Suprapubic skin (tissue), 4 donors: ENCODE results near the gene MEIKIN. TPM values are rescaled to one million over a fixed set of nuclear protein-coding genes. Genes with fewer than 3 reads are reported as not detected.
"Not testable (repeated sequence)": the region's sequence is repeated elsewhere in the genome, so short reads cannot be mapped to it uniquely, and the experiment has no call there.

ENCODE experiments used
- DNase-seq, 2 donors: peaks; one replicate each; pipeline ENCODE4 v3.0.0-alpha.2; 2019; ENCODE audit warnings: low spot score in 2 of 2
- H3K27ac ChIP-seq: fragments of 200-600 bp; sonication (generic); one replicate; pipeline ENCODE4 v1.5.1; 2019
- H3K27me3 ChIP-seq: fragments of 200-600 bp; sonication (generic); one replicate; pipeline ENCODE4 v1.5.1; 2019
- H3K36me3 ChIP-seq: fragments of 200-600 bp; sonication (generic); one replicate; pipeline ENCODE4 v1.5.1; 2019
- H3K4me1 ChIP-seq: fragments of 200-600 bp; sonication (generic); one replicate; pipeline ENCODE4 v1.5.1; 2019
- H3K4me3 ChIP-seq: fragments of 200-600 bp; sonication (generic); one replicate; pipeline ENCODE4 v1.5.1; 2019; ENCODE audit warnings: mild to moderate bottlenecking
- H3K9me3 ChIP-seq: fragments of 200-600 bp; sonication (generic); one replicate; pipeline ENCODE4 v1.5.1; 2019
- CTCF ChIP-seq, 2 donors: fragments of 200-600 bp in 1 of 2; fragments of 450-650 bp in 1 of 2; sonication (generic) in 1 of 2; IDR thresholded peaks; one replicate each; pipeline ENCODE4 v1.5.1; 2016 to 2019; ENCODE audit warnings: antibody characterized with exemption in 2 of 2, mild to moderate bottlenecking in 1 of 2, moderate library complexity in 1 of 2
- EP300 ChIP-seq: sonication (generic); formaldehyde crosslinking; IDR thresholded peaks from one replicate; pipeline ENCODE4 v1.6.1; 2017; ENCODE audit warnings: antibody characterized with exemption
- POLR2A ChIP-seq, 2 donors: fragments of 450-650 bp; IDR thresholded peaks; one replicate each; pipeline ENCODE4 v1.6.1; 2017; ENCODE audit warnings: antibody characterized with exemption in 2 of 2, mild to moderate bottlenecking in 2 of 2, moderate library complexity in 2 of 2
- POLR2AphosphoS5 ChIP-seq, 3 donors: sonication (generic); formaldehyde crosslinking; IDR thresholded peaks; one replicate each; pipeline ENCODE4 v1.6.1; 2017; ENCODE audit warnings: antibody characterized with exemption in 3 of 3
- WGBS: methylation state at CpG from one replicate; pipeline ENCODE4 v1.1.5; 2018; 5-methylcytosine and 5-hydroxymethylcytosine counted together
- total RNA-seq, 4 donors: library from RNA; depleted of rRNA; stranded (reverse); fragments of >200 nt; gene quantifications; one replicate each; pipeline ENCODE4 v1.1.0, GENCODE V29; 2016

MEIKIN gene
- total RNA-seq, 4 donors from 2014 or later = not detected

- WGBS = 65% methylated on average over 1 of the region's 1 CpG
- no peak for DNase-seq
- no peaks in the 10 kb centered on the region for H3K27me3 ChIP-seq
Observed at GRCh38 chr5:131783357-131783756, 162.1 kb downstream of the MEIKIN start.

GRCh38 chr5:131782717-131783116 is 162.7 kb downstream of the MEIKIN start:
- Histone ChIP-seq H3K27ac (no peak overlapping the region), H3K36me3 (no peaks in the 10 kb centered on the region), H3K4me1 (peaks cover 13% of the 10 kb centered on the region), H3K9me3 (no peaks in the 10 kb centered on the region), H3K27me3 (no peaks in the 10 kb centered on the region), H3K4me3 (no peak overlapping the region)
- WGBS = 95% methylated on average over 11 of the region's 11 CpGs
- no peak for DNase-seq
- TF ChIP-seq CTCF (IDR thresholded peaks at IDR 0.05) (no peak), EP300 (no peak), POLR2A (IDR thresholded peaks at IDR 0.05) (no peak), POLR2AphosphoS5 (IDR thresholded peaks at IDR 0.05) (no peak)

More at GRCh38 chr5:131783357-131783756, 162.1 kb downstream of the MEIKIN start:
- Histone ChIP-seq H3K9me3 (no peaks in the 10 kb centered on the region), H3K4me3 (no peak overlapping the region), H3K4me1 (peaks cover 13% of the 10 kb centered on the region), H3K36me3 (no peaks in the 10 kb centered on the region), H3K27ac (no peak overlapping the region)
- TF ChIP-seq CTCF (IDR thresholded peaks at IDR 0.05) = no peak
- no peak for TF ChIP-seq POLR2AphosphoS5 (IDR thresholded peaks at IDR 0.05)
- TF ChIP-seq POLR2A (IDR thresholded peaks at IDR 0.05) = no peak
- no peak for TF ChIP-seq EP300

- not testable (repeated sequence) for DNase-seq, H3K9me3 ChIP-seq, H3K27me3 ChIP-seq, H3K4me3 ChIP-seq, H3K27ac ChIP-seq, H3K36me3 ChIP-seq
- peaks cover 28% of the 10 kb centered on the region for H3K4me1 ChIP-seq
- 92% methylated on average over 1 of the region's 1 CpG for WGBS
Observed at GRCh38 chr5:131778141-131778540, 167.3 kb downstream of the MEIKIN start.

GRCh38 chr5:131776450-131776849 is 169.0 kb downstream of the MEIKIN start:
- DNase-seq = no peak
- no peak overlapping the region for H3K4me3 ChIP-seq
- no peaks in the 10 kb centered on the region for H3K36me3 ChIP-seq
- H3K4me1 ChIP-seq = peaks cover 30% of the 10 kb centered on the region
- H3K27me3 ChIP-seq = no peaks in the 10 kb centered on the region
- WGBS = 69% methylated on average over 1 of the region's 1 CpG
- TF ChIP-seq POLR2AphosphoS5 (IDR thresholded peaks at IDR 0.05) = no peak
- no peak for TF ChIP-seq CTCF (IDR thresholded peaks at IDR 0.05)
- no peak for TF ChIP-seq POLR2A (IDR thresholded peaks at IDR 0.05)
- TF ChIP-seq EP300 = no peak
- no peak overlapping the region for H3K27ac ChIP-seq
- no peaks in the 10 kb centered on the region for H3K9me3 ChIP-seq

- H3K4me3 ChIP-seq = no peak overlapping the region
- no peak for DNase-seq
- whole genome bisulfite sequencing = 57% methylated on average over 4 of the region's 4 CpGs
- H3K9me3 ChIP-seq = no peaks in the 10 kb centered on the region
- no peaks in the 10 kb centered on the region for H3K27me3 ChIP-seq
- peaks cover 40% of the 10 kb centered on the region for H3K4me1 ChIP-seq
- H3K36me3 ChIP-seq = no peaks in the 10 kb centered on the region
- H3K27ac ChIP-seq = no peak overlapping the region
- TF ChIP-seq CTCF (IDR thresholded peaks at IDR 0.05) (no peak), EP300 (no peak), POLR2A (IDR thresholded peaks at IDR 0.05) (no peak), POLR2AphosphoS5 (IDR thresholded peaks at IDR 0.05) (no peak)
Observed at GRCh38 chr5:131774652-131775367, 170.7 kb downstream of the MEIKIN start.
